ENCODE data around the gene ASB1.
A peak's percentile ranks its signal among the peaks of the same experiment; 100 is the strongest.

Gene ASB1

GRCh38 chr2:238387332-238387731 lies 39.4 kb upstream of the ASB1 start:
- H3K9ac ChIP-seq (ENCODE audit: low read length in 2 of 2), result no peak overlapping the region
- peaks cover 6% of the 10 kb centered on the region for H3K4me1 ChIP-seq (ENCODE audit: control insufficient read depth, insufficient read depth, low read length)
- H3K27me3 ChIP-seq (ENCODE audit: control insufficient read depth in 1 of 2, insufficient read depth in 2 of 2, low read length in 2 of 2), result no peaks in the 10 kb centered on the region
- H3K27ac ChIP-seq (ENCODE audit: low read length), result no peak overlapping the region
- H3K9me3 ChIP-seq (ENCODE audit: control insufficient read depth in 2 of 2, low read length in 2 of 2), result no peaks in the 10 kb centered on the region
- H3K4me3 ChIP-seq (ENCODE audit: low read length in 2 of 2), result no peak overlapping the region
- peaks cover 2% of the 10 kb centered on the region in 2 donors for H3K36me3 ChIP-seq (ENCODE audit: control insufficient read depth in 2 of 2, insufficient read depth in 2 of 2, low read length in 2 of 2)

GRCh38 chr2:238388794-238389193 lies 37.9 kb upstream of the ASB1 start:
- peaks cover 6% of the 10 kb centered on the region for H3K4me1 ChIP-seq (ENCODE audit: control insufficient read depth, insufficient read depth, low read length)
- H3K27me3 ChIP-seq (ENCODE audit: control insufficient read depth in 1 of 2, insufficient read depth in 2 of 2, low read length in 2 of 2), result no peaks in the 10 kb centered on the region
- H3K4me3 ChIP-seq (ENCODE audit: low read length in 2 of 2), result no peak overlapping the region
- H3K9ac ChIP-seq (ENCODE audit: low read length in 2 of 2), result no peak overlapping the region
- H3K9me3 ChIP-seq (ENCODE audit: control insufficient read depth in 2 of 2, low read length in 2 of 2), result no peaks in the 10 kb centered on the region
- no peaks in the 10 kb centered on the region for H3K36me3 ChIP-seq (ENCODE audit: control insufficient read depth in 2 of 2, insufficient read depth in 2 of 2, low read length in 2 of 2)
- no peak overlapping the region for H3K27ac ChIP-seq (ENCODE audit: low read length)

- Histone ChIP-seq H3K9ac (ENCODE audit: low read length in 2 of 2) (no peak overlapping the region), H3K27me3 (ENCODE audit: control insufficient read depth in 1 of 2, insufficient read depth in 2 of 2, low read length in 2 of 2) (no peaks in the 10 kb centered on the region), H3K4me3 (ENCODE audit: low read length in 2 of 2) (no peak overlapping the region), H3K27ac (ENCODE audit: low read length) (peak overlapping the region; percentile 31), H3K36me3 (ENCODE audit: control insufficient read depth in 2 of 2, insufficient read depth in 2 of 2, low read length in 2 of 2) (no peaks in the 10 kb centered on the region), H3K4me1 (ENCODE audit: control insufficient read depth, insufficient read depth, low read length) (peaks cover 6% of the 10 kb centered on the region), H3K9me3 (ENCODE audit: control insufficient read depth in 2 of 2, low read length in 2 of 2) (no peaks in the 10 kb centered on the region)
Observed at GRCh38 chr2:238389988-238390589, 36.6 kb upstream of the ASB1 start.

- Histone ChIP-seq H3K9ac (ENCODE audit: low read length in 2 of 2) (no peak overlapping the region), H3K36me3 (ENCODE audit: control insufficient read depth in 2 of 2, insufficient read depth in 2 of 2, low read length in 2 of 2) (no peaks in the 10 kb centered on the region), H3K4me1 (ENCODE audit: control insufficient read depth, insufficient read depth, low read length) (peaks cover 6% of the 10 kb centered on the region), H3K27me3 (ENCODE audit: control insufficient read depth in 1 of 2, insufficient read depth in 2 of 2, low read length in 2 of 2) (no peaks in the 10 kb centered on the region), H3K27ac (ENCODE audit: low read length) (no peak overlapping the region), H3K4me3 (ENCODE audit: low read length in 2 of 2) (no peak overlapping the region), H3K9me3 (ENCODE audit: control insufficient read depth in 2 of 2, low read length in 2 of 2) (no peaks in the 10 kb centered on the region)
Observed at GRCh38 chr2:238391042-238391689, 35.6 kb upstream of the ASB1 start.

- Histone ChIP-seq H3K4me1 (ENCODE audit: control insufficient read depth, insufficient read depth, low read length) (no peaks in the 10 kb centered on the region), H3K27ac (ENCODE audit: low read length) (no peak overlapping the region), H3K9ac (ENCODE audit: low read length in 2 of 2) (no peak overlapping the region), H3K27me3 (ENCODE audit: control insufficient read depth in 1 of 2, insufficient read depth in 2 of 2, low read length in 2 of 2) (no peaks in the 10 kb centered on the region), H3K9me3 (ENCODE audit: control insufficient read depth in 2 of 2, low read length in 2 of 2) (no peaks in the 10 kb centered on the region), H3K4me3 (ENCODE audit: low read length in 2 of 2) (no peak overlapping the region), H3K36me3 (ENCODE audit: control insufficient read depth in 2 of 2, insufficient read depth in 2 of 2, low read length in 2 of 2) (peaks cover 4 to 12% of the 10 kb centered on the region in 2 donors)
Observed at GRCh38 chr2:238396663-238397062, 30.1 kb upstream of the ASB1 start.

GRCh38 chr2:238397356-238397755 lies 29.4 kb upstream of the ASB1 start:
- Histone ChIP-seq H3K4me1 (ENCODE audit: control insufficient read depth, insufficient read depth, low read length) (no peaks in the 10 kb centered on the region), H3K27me3 (ENCODE audit: control insufficient read depth in 1 of 2, insufficient read depth in 2 of 2, low read length in 2 of 2) (no peaks in the 10 kb centered on the region), H3K9ac (ENCODE audit: low read length in 2 of 2) (no peak overlapping the region), H3K4me3 (ENCODE audit: low read length in 2 of 2) (no peak overlapping the region), H3K27ac (ENCODE audit: low read length) (no peak overlapping the region), H3K9me3 (ENCODE audit: control insufficient read depth in 2 of 2, low read length in 2 of 2) (no peaks in the 10 kb centered on the region), H3K36me3 (ENCODE audit: control insufficient read depth in 2 of 2, insufficient read depth in 2 of 2, low read length in 2 of 2) (peaks cover 5 to 13% of the 10 kb centered on the region in 2 donors)

GRCh38 chr2:238398577-238398976 lies 28.1 kb upstream of the ASB1 start:
- Histone ChIP-seq H3K36me3 (ENCODE audit: control insufficient read depth in 2 of 2, insufficient read depth in 2 of 2, low read length in 2 of 2) (peaks cover 5 to 13% of the 10 kb centered on the region in 2 donors), H3K27ac (ENCODE audit: low read length) (no peak overlapping the region), H3K9me3 (ENCODE audit: control insufficient read depth in 2 of 2, low read length in 2 of 2) (no peaks in the 10 kb centered on the region), H3K4me3 (ENCODE audit: low read length in 2 of 2) (no peak overlapping the region), H3K9ac (ENCODE audit: low read length in 2 of 2) (no peak overlapping the region), H3K4me1 (ENCODE audit: control insufficient read depth, insufficient read depth, low read length) (no peaks in the 10 kb centered on the region), H3K27me3 (ENCODE audit: control insufficient read depth in 1 of 2, insufficient read depth in 2 of 2, low read length in 2 of 2) (no peaks in the 10 kb centered on the region)

GRCh38 chr2:238399094-238399493 lies 27.6 kb upstream of the ASB1 start:
- no peak overlapping the region for H3K27ac ChIP-seq (ENCODE audit: low read length)
- no peak overlapping the region for H3K9ac ChIP-seq (ENCODE audit: low read length in 2 of 2)
- no peaks in the 10 kb centered on the region for H3K27me3 ChIP-seq (ENCODE audit: control insufficient read depth in 1 of 2, insufficient read depth in 2 of 2, low read length in 2 of 2)
- H3K9me3 ChIP-seq (ENCODE audit: control insufficient read depth in 2 of 2, low read length in 2 of 2), result no peaks in the 10 kb centered on the region
- H3K4me1 ChIP-seq (ENCODE audit: control insufficient read depth, insufficient read depth, low read length), result no peaks in the 10 kb centered on the region
- H3K36me3 ChIP-seq (ENCODE audit: control insufficient read depth in 2 of 2, insufficient read depth in 2 of 2, low read length in 2 of 2), result peaks cover 5 to 13% of the 10 kb centered on the region in 2 donors
- no peak overlapping the region for H3K4me3 ChIP-seq (ENCODE audit: low read length in 2 of 2)

GRCh38 chr2:238401551-238401950 lies 25.2 kb upstream of the ASB1 start:
- H3K4me3 ChIP-seq (ENCODE audit: low read length in 2 of 2), result no peak overlapping the region
- H3K27ac ChIP-seq (ENCODE audit: low read length), result no peak overlapping the region
- H3K27me3 ChIP-seq (ENCODE audit: control insufficient read depth in 1 of 2, insufficient read depth in 2 of 2, low read length in 2 of 2), result no peaks in the 10 kb centered on the region
- no peak overlapping the region for H3K9ac ChIP-seq (ENCODE audit: low read length in 2 of 2)
- no peaks in the 10 kb centered on the region for H3K4me1 ChIP-seq (ENCODE audit: control insufficient read depth, insufficient read depth, low read length)
- no peaks in the 10 kb centered on the region for H3K9me3 ChIP-seq (ENCODE audit: control insufficient read depth in 2 of 2, low read length in 2 of 2)
- H3K36me3 ChIP-seq (ENCODE audit: control insufficient read depth in 2 of 2, insufficient read depth in 2 of 2, low read length in 2 of 2), result peaks cover 5 to 13% of the 10 kb centered on the region in 2 donors

- H3K36me3 ChIP-seq (ENCODE audit: control insufficient read depth in 2 of 2, insufficient read depth in 2 of 2, low read length in 2 of 2), result peaks cover 5 to 11% of the 10 kb centered on the region in 2 donors
- no peaks in the 10 kb centered on the region for H3K27me3 ChIP-seq (ENCODE audit: control insufficient read depth in 1 of 2, insufficient read depth in 2 of 2, low read length in 2 of 2)
- no peak overlapping the region for H3K9ac ChIP-seq (ENCODE audit: low read length in 2 of 2)
- no peaks in the 10 kb centered on the region for H3K4me1 ChIP-seq (ENCODE audit: control insufficient read depth, insufficient read depth, low read length)
- H3K4me3 ChIP-seq (ENCODE audit: low read length in 2 of 2), result no peak overlapping the region
- H3K9me3 ChIP-seq (ENCODE audit: control insufficient read depth in 2 of 2, low read length in 2 of 2), result no peaks in the 10 kb centered on the region
- H3K27ac ChIP-seq (ENCODE audit: low read length), result no peak overlapping the region
Observed at GRCh38 chr2:238403632-238404405, 22.9 kb upstream of the ASB1 start.
